Adrenal gland (tissue), 5 donors: Measurements from ENCODE around the gene PCDH9.

Experiments used
- POLR2A ChIP-seq, 2 donors: fragments of 450-650 bp; IDR thresholded peaks; one replicate each; pipeline ENCODE4 v1.6.1; 2017; ENCODE audit warnings: antibody characterized with exemption in 2 of 2, mild to moderate bottlenecking in 2 of 2, moderate library complexity in 1 of 2
- TF ChIP-seq, protein P1 (sequence below), 6 experiments: fragments of 450-650 bp in 4 of 6; fragments of 200-600 bp in 2 of 6; sonication (generic) in 1 of 6; IDR thresholded peaks; 1 replicate in 5 of 6; 2 replicates in 1 of 6; pipeline versions ENCODE4 v1.5.1 to v1.8.0; 2016 to 2021; ENCODE audit warnings: antibody characterized with exemption in 6 of 6, mild to moderate bottlenecking in 2 of 6, moderate library complexity in 1 of 6
- donor health status: DM: no; HTN: no; CAD: no.

DNA sequence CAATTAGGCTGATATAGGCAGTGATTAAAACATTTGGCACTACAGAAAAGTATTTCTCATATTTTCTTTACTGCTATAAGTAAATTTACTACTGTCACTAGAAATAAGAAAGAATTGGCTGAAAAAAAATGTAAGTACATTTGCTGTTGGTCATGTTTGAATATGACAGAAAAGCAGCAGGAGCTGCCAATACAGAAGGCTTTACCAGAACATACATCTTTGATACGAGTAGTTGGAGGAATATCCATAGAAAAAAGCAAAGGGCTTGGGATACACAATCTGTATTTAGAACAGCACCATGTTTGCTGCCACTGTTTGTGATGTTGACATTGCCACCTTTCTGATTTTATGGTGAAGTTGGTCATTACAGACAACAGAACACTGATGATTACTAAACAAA lies 21.6 kb downstream of the PCDH9 start:
- TF ChIP-seq, protein P1, sequence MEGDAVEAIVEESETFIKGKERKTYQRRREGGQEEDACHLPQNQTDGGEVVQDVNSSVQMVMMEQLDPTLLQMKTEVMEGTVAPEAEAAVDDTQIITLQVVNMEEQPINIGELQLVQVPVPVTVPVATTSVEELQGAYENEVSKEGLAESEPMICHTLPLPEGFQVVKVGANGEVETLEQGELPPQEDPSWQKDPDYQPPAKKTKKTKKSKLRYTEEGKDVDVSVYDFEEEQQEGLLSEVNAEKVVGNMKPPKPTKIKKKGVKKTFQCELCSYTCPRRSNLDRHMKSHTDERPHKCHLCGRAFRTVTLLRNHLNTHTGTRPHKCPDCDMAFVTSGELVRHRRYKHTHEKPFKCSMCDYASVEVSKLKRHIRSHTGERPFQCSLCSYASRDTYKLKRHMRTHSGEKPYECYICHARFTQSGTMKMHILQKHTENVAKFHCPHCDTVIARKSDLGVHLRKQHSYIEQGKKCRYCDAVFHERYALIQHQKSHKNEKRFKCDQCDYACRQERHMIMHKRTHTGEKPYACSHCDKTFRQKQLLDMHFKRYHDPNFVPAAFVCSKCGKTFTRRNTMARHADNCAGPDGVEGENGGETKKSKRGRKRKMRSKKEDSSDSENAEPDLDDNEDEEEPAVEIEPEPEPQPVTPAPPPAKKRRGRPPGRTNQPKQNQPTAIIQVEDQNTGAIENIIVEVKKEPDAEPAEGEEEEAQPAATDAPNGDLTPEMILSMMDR (IDR thresholded peaks at IDR 0.05), result no peak
- no peak for TF ChIP-seq POLR2A (IDR thresholded peaks at IDR 0.05)
